ENCODE measurements around the gene MPG. TPM values are rescaled to one million over a fixed set of nuclear protein-coding genes. Genes with fewer than 3 reads are reported as not detected.

MPG gene
- total and polyA plus RNA-seq, 4 donors: 25.4 to 84.1 (median 37.5) TPM

DNA sequence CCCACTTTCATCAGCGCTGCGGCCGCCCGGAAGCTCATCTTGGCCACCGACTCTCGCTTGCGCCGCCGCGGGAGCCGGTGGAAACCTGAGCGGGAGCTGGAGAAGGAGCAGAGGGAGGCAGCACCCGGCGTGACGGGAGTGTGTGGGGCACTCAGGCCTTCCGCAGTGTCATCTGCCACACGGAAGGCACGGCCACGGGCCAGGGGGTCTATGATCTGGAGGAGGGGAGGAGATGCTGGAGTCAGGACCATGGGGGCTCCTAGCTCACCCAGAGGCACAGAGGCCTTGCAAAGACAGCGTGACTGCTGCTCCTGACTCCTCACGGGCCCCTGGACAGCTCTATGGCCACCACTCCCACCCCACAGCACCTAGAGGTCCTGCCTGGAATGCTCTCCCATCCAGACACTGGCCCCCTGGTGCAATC lies 15.0 kb upstream of the MPG start:
- DNase-seq (ENCODE audit: low spot score): no peak
- H3K36me3 ChIP-seq (ENCODE audit: control insufficient read depth in 4 of 4, insufficient read depth in 3 of 4, low read depth in 1 of 4, low read length in 3 of 4): peaks cover 0 to 14% (median 0%) of the 10 kb centered on the region in 4 donors
- WGBS: 97% methylated on average over 21 of the region's 21 CpGs
- H3K9ac ChIP-seq (ENCODE audit: low read depth in 1 of 2, low read length in 2 of 2): no peak overlapping the region
- no peak overlapping the region for H3K4me3 ChIP-seq (ENCODE audit: low read depth in 1 of 3, low read length in 3 of 3)
- H3K4me1 ChIP-seq (ENCODE audit: control insufficient read depth in 4 of 4, insufficient read depth in 4 of 4, low read length in 3 of 4): peaks cover 2 to 21% (median 8%) of the 10 kb centered on the region in 4 donors
- no peaks in the 10 kb centered on the region for H3K9me3 ChIP-seq (ENCODE audit: control insufficient read depth in 4 of 4, low read length in 3 of 4)
- H3K27ac ChIP-seq (ENCODE audit: low read depth in 1 of 2, low read length in 2 of 2): no peak overlapping the region
- TF ChIP-seq, protein P1, sequence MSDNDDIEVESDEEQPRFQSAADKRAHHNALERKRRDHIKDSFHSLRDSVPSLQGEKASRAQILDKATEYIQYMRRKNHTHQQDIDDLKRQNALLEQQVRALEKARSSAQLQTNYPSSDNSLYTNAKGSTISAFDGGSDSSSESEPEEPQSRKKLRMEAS (IDR thresholded peaks at IDR 0.05): no peak
- TF ChIP-seq HNF4G (IDR thresholded peaks at IDR 0.05) (no peak), TAF1 (conservative IDR thresholded peaks at IDR 0.05) (no peak), YY1 (IDR thresholded peaks at IDR 0.05) (no peak), SP1 (IDR thresholded peaks at IDR 0.05) (no peak), GABPA (IDR thresholded peaks at IDR 0.05 in 1 of 2, conservative IDR thresholded peaks at IDR 0.05 in 1 of 2) (no peak), JUND (IDR thresholded peaks at IDR 0.05) (no peak), NR2F2 (IDR thresholded peaks at IDR 0.05) (no peak), HNF4A (conservative IDR thresholded peaks at IDR 0.05) (no peak), FOXA1 (IDR thresholded peaks at IDR 0.05) (no peak), FOXA2 (IDR thresholded peaks at IDR 0.05) (no peak), RXRA (IDR thresholded peaks at IDR 0.05) (no peak), RAD21 (IDR thresholded peaks at IDR 0.05) (no peak), EGR1 (IDR thresholded peaks at IDR 0.05; ENCODE audit: low read depth in 2 of 2) (no peak)
- TF ChIP-seq, protein P2, sequence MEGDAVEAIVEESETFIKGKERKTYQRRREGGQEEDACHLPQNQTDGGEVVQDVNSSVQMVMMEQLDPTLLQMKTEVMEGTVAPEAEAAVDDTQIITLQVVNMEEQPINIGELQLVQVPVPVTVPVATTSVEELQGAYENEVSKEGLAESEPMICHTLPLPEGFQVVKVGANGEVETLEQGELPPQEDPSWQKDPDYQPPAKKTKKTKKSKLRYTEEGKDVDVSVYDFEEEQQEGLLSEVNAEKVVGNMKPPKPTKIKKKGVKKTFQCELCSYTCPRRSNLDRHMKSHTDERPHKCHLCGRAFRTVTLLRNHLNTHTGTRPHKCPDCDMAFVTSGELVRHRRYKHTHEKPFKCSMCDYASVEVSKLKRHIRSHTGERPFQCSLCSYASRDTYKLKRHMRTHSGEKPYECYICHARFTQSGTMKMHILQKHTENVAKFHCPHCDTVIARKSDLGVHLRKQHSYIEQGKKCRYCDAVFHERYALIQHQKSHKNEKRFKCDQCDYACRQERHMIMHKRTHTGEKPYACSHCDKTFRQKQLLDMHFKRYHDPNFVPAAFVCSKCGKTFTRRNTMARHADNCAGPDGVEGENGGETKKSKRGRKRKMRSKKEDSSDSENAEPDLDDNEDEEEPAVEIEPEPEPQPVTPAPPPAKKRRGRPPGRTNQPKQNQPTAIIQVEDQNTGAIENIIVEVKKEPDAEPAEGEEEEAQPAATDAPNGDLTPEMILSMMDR (IDR thresholded peaks at IDR 0.05; ENCODE audit: low read depth, low read length, missing input control): no peak
- TF ChIP-seq, protein P3, sequence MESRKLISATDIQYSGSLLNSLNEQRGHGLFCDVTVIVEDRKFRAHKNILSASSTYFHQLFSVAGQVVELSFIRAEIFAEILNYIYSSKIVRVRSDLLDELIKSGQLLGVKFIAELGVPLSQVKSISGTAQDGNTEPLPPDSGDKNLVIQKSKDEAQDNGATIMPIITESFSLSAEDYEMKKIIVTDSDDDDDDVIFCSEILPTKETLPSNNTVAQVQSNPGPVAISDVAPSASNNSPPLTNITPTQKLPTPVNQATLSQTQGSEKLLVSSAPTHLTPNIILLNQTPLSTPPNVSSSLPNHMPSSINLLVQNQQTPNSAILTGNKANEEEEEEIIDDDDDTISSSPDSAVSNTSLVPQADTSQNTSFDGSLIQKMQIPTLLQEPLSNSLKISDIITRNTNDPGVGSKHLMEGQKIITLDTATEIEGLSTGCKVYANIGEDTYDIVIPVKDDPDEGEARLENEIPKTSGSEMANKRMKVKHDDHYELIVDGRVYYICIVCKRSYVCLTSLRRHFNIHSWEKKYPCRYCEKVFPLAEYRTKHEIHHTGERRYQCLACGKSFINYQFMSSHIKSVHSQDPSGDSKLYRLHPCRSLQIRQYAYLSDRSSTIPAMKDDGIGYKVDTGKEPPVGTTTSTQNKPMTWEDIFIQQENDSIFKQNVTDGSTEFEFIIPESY (IDR thresholded peaks at IDR 0.05): no peak
- TF ChIP-seq, protein P4, sequence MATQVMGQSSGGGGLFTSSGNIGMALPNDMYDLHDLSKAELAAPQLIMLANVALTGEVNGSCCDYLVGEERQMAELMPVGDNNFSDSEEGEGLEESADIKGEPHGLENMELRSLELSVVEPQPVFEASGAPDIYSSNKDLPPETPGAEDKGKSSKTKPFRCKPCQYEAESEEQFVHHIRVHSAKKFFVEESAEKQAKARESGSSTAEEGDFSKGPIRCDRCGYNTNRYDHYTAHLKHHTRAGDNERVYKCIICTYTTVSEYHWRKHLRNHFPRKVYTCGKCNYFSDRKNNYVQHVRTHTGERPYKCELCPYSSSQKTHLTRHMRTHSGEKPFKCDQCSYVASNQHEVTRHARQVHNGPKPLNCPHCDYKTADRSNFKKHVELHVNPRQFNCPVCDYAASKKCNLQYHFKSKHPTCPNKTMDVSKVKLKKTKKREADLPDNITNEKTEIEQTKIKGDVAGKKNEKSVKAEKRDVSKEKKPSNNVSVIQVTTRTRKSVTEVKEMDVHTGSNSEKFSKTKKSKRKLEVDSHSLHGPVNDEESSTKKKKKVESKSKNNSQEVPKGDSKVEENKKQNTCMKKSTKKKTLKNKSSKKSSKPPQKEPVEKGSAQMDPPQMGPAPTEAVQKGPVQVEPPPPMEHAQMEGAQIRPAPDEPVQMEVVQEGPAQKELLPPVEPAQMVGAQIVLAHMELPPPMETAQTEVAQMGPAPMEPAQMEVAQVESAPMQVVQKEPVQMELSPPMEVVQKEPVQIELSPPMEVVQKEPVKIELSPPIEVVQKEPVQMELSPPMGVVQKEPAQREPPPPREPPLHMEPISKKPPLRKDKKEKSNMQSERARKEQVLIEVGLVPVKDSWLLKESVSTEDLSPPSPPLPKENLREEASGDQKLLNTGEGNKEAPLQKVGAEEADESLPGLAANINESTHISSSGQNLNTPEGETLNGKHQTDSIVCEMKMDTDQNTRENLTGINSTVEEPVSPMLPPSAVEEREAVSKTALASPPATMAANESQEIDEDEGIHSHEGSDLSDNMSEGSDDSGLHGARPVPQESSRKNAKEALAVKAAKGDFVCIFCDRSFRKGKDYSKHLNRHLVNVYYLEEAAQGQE (IDR thresholded peaks at IDR 0.05): no peak
- TF ChIP-seq, protein P5, sequence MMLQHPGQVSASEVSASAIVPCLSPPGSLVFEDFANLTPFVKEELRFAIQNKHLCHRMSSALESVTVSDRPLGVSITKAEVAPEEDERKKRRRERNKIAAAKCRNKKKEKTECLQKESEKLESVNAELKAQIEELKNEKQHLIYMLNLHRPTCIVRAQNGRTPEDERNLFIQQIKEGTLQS (IDR thresholded peaks at IDR 0.05): no peak
- H3K27me3 ChIP-seq (ENCODE audit: control insufficient read depth in 4 of 4, insufficient read depth in 4 of 4, low read length in 3 of 4): no peaks in the 10 kb centered on the region

Data from liver (tissue), 9 donors.